Right renal pelvis (tissue), 4 donors: ENCODE results near the gene MYPOP. TPM values are rescaled to one million over a fixed set of nuclear protein-coding genes. Genes with fewer than 3 reads are reported as not detected.
"Not testable (repeated sequence)": the region's sequence is repeated elsewhere in the genome, so short reads cannot be mapped to it uniquely, and the experiment has no call there.

Source experiments
- DNase-seq, 4 donors: peaks; one replicate each; pipeline ENCODE4 v3.0.0-alpha.2; 2013; ENCODE audit warnings: low read depth in 4 of 4, low spot score in 3 of 4, missing footprints in 1 of 4
- polyA plus RNA-seq, 4 donors: library from polyadenylated mRNA; unstranded; fragments of 120-200 nt; gene quantifications; one replicate each; pipeline ENCODE4 v1.2.1, GENCODE V29; 2013; ENCODE audit not compliant: insufficient read length in 4 of 4

The MYPOP gene
- polyA plus RNA-seq, 4 donors: 4.6 to 6.3 (median 5.2) TPM

GRCh38 chr19:45883881-45884681 lies 18.3 kb downstream of the MYPOP start:
- no peak for DNase-seq

GRCh38 chr19:45883586-45883880 lies 18.9 kb downstream of the MYPOP start:
- DNase-seq: no peak

- DNase-seq: peak in 1 of 4 donors; percentile 81
These were observed 19.5 kb downstream of the MYPOP start for GRCh38 chr19:45882652-45883585.

- DNase-seq: no peak
These were observed 20.4 kb downstream of the MYPOP start for GRCh38 chr19:45881909-45882528.

- no peak for DNase-seq
These were observed 21.1 kb downstream of the MYPOP start for GRCh38 chr19:45881082-45881908.

- DNase-seq: no peak
These were observed 22.4 kb downstream of the MYPOP start for GRCh38 chr19:45879971-45880370.

GRCh38 chr19:45879055-45879454 lies 23.4 kb downstream of the MYPOP start:
- DNase-seq: no peak

GRCh38 chr19:45878043-45878794 lies 24.2 kb downstream of the MYPOP start:
- no peak for DNase-seq

- DNase-seq: no peak
These were observed 25.8 kb downstream of the MYPOP start for GRCh38 chr19:45876411-45877197.

GRCh38 chr19:45876161-45876410 lies 26.3 kb downstream of the MYPOP start:
- no peak for DNase-seq

GRCh38 chr19:45874620-45874966 lies 27.8 kb downstream of the MYPOP start:
- DNase-seq: no peak

- DNase-seq: no peak
These were observed 29.1 kb downstream of the MYPOP start for GRCh38 chr19:45873219-45873772.

- DNase-seq: no peak
These were observed 30.1 kb downstream of the MYPOP start for GRCh38 chr19:45872095-45872919.

- no peak for DNase-seq
These were observed 31.6 kb downstream of the MYPOP start for GRCh38 chr19:45870798-45871197.

- DNase-seq: not testable (repeated sequence)
These were observed 35.2 kb downstream of the MYPOP start for GRCh38 chr19:45867241-45867640.

- DNase-seq: no peak
These were observed 35.8 kb downstream of the MYPOP start for GRCh38 chr19:45866400-45867176.

- no peak for DNase-seq
These were observed 37.0 kb downstream of the MYPOP start for GRCh38 chr19:45865269-45865948.
